ENCODE measurements around the gene ZFAND3. TPM values are rescaled to one million over a fixed set of nuclear protein-coding genes. Genes with fewer than 3 reads are reported as not detected.

The ZFAND3 gene
- total RNA-seq, 6 donors from 2014 or later = 26.2 to 66.4 (median 55.5) TPM

GRCh38 chr6:38079107-38079506 lies 259.6 kb downstream of the ZFAND3 start:
- ATAC-seq (ENCODE audit: low FRiP score in 2 of 2) (no peak), DNase-seq (no peak)
- Histone ChIP-seq H3K9me3 (no peaks in the 10 kb centered on the region), H3K4me3 (no peak overlapping the region), H3K36me3 (peaks cover 0 to 7% (median 0%) of the 10 kb centered on the region in 4 donors), H3K4me1 (peaks cover 0 to 5% (median 1%) of the 10 kb centered on the region in 4 donors), H3K27me3 (no peaks in the 10 kb centered on the region), H3K27ac (no peak overlapping the region)
- TF ChIP-seq CTCF (IDR thresholded peaks at IDR 0.05) = no peak
- 94 to 96% methylated on average over 1 of the region's 1 CpG for WGBS, 2 donors

GRCh38 chr6:38079537-38079936 lies 260.0 kb downstream of the ZFAND3 start:
- TF ChIP-seq POLR2A (IDR thresholded peaks at IDR 0.05) (no peak), EP300 (IDR thresholded peaks at IDR 0.05) (no peak), CTCF (IDR thresholded peaks at IDR 0.05) (no peak), POLR2AphosphoS5 (IDR thresholded peaks at IDR 0.05) (no peak)
- no peaks in the 10 kb centered on the region for H3K9me3 ChIP-seq
- H3K4me1 ChIP-seq = peaks cover 0 to 5% (median 1%) of the 10 kb centered on the region in 4 donors
- H3K27me3 ChIP-seq = no peaks in the 10 kb centered on the region
- peaks cover 0 to 7% (median 0%) of the 10 kb centered on the region in 4 donors for H3K36me3 ChIP-seq
- 66 to 82% methylated on average over 1 of the region's 1 CpG for WGBS, 2 donors
- no peak for ATAC-seq (ENCODE audit: low FRiP score in 2 of 2)
- DNase-seq = no peak
- no peak overlapping the region for H3K4me3 ChIP-seq
- H3K27ac ChIP-seq = no peak overlapping the region

- Histone ChIP-seq H3K9me3 (no peaks in the 10 kb centered on the region), H3K36me3 (peaks cover 0 to 11% (median 0%) of the 10 kb centered on the region in 4 donors), H3K4me3 (no peak overlapping the region), H3K4me1 (peaks cover 0 to 5% (median 1%) of the 10 kb centered on the region in 4 donors), H3K27me3 (no peaks in the 10 kb centered on the region), H3K27ac (no peak overlapping the region)
- ATAC-seq (ENCODE audit: low FRiP score in 2 of 2) (no peak), DNase-seq (no peak)
- no peak for TF ChIP-seq POLR2A (IDR thresholded peaks at IDR 0.05)
- TF ChIP-seq POLR2AphosphoS5 (IDR thresholded peaks at IDR 0.05) = no peak
- no peak for TF ChIP-seq EP300 (IDR thresholded peaks at IDR 0.05)
- TF ChIP-seq CTCF (IDR thresholded peaks at IDR 0.05) = no peak
- WGBS, 2 donors = 81 to 87% methylated on average over 3 of the region's 3 CpGs
Observed at GRCh38 chr6:38080360-38080759, 260.8 kb downstream of the ZFAND3 start.

- Histone ChIP-seq H3K9me3 (no peaks in the 10 kb centered on the region), H3K36me3 (peaks cover 0 to 11% (median 0%) of the 10 kb centered on the region in 4 donors), H3K27ac (no peak overlapping the region), H3K4me3 (no peak overlapping the region), H3K4me1 (peaks cover 0 to 5% (median 1%) of the 10 kb centered on the region in 4 donors), H3K27me3 (no peaks in the 10 kb centered on the region)
- TF ChIP-seq POLR2A (IDR thresholded peaks at IDR 0.05) (no peak), POLR2AphosphoS5 (IDR thresholded peaks at IDR 0.05) (no peak), EP300 (IDR thresholded peaks at IDR 0.05) (no peak), CTCF (IDR thresholded peaks at IDR 0.05) (no peak)
- 82 to 83% methylated on average over 2 of the region's 2 CpGs for whole genome bisulfite sequencing, 2 donors
- no peak for DNase-seq
- no peak for ATAC-seq (ENCODE audit: low FRiP score in 2 of 2)
Observed at GRCh38 chr6:38080889-38081288, 261.4 kb downstream of the ZFAND3 start.

- Histone ChIP-seq H3K36me3 (peaks cover 0 to 16% (median 0%) of the 10 kb centered on the region in 4 donors), H3K4me3 (no peak overlapping the region), H3K27me3 (no peaks in the 10 kb centered on the region), H3K27ac (no peak overlapping the region), H3K4me1 (no peaks in the 10 kb centered on the region), H3K9me3 (no peaks in the 10 kb centered on the region)
- no peak for ATAC-seq (ENCODE audit: low FRiP score in 2 of 2)
- no peak for DNase-seq
- TF ChIP-seq POLR2AphosphoS5 (IDR thresholded peaks at IDR 0.05) (no peak), EP300 (IDR thresholded peaks at IDR 0.05) (no peak), POLR2A (IDR thresholded peaks at IDR 0.05) (no peak), CTCF (IDR thresholded peaks at IDR 0.05) (no peak)
Observed at GRCh38 chr6:38085031-38085430, 265.5 kb downstream of the ZFAND3 start.

Data from upper lobe of left lung (tissue), 6 donors.